Mesothelial cell of epicardium (in vitro differentiated cells): ENCODE measurements around the gene USP5. TPM values are rescaled to one million over a fixed set of nuclear protein-coding genes. Genes with fewer than 3 reads are reported as not detected.

Experiments used
- DNase-seq, 2 experiments: peaks; one replicate each; pipeline ENCODE4 v3.0.0; 2021; ENCODE audit warnings: low spot score in 2 of 2; ENCODE audit not compliant: unreplicated experiment in 2 of 2
- H3K27ac Mint-ChIP-seq: 2 replicates; pipeline ENCODE4 v1.8.0; 2021; ENCODE audit warnings: mixed read lengths
- H3K27me3 Mint-ChIP-seq: 2 replicates; pipeline ENCODE4 v1.8.0; 2021; ENCODE audit warnings: low read depth, mixed read lengths
- H3K36me3 Mint-ChIP-seq: 2 replicates; pipeline ENCODE4 v1.8.0; 2021; ENCODE audit warnings: mixed read lengths
- H3K4me1 Mint-ChIP-seq: 2 replicates; pipeline ENCODE4 v1.8.0; 2021; ENCODE audit warnings: mixed read lengths
- H3K4me3 Mint-ChIP-seq: 2 replicates; pipeline ENCODE4 v1.8.0; 2021; ENCODE audit warnings: mild to moderate bottlenecking, moderate library complexity, mixed read lengths
- H3K9me3 Mint-ChIP-seq: 2 replicates; pipeline ENCODE4 v1.8.0; 2021; ENCODE audit warnings: mixed read lengths
- CTCF ChIP-seq: fragments of 200-600 bp; sonication (generic); IDR thresholded peaks from one replicate; pipeline ENCODE4 v1.5.0; 2021; ENCODE audit warnings: antibody characterized with exemption; ENCODE audit not compliant: unreplicated experiment
- total RNA-seq: library from RNA; stranded (reverse); gene quantifications from 3 replicates; pipeline ENCODE4 v1.2.1, GENCODE V29; 2021

USP5 gene
- total RNA-seq, 1 donor from 2014 or later: 119 TPM

DNA sequence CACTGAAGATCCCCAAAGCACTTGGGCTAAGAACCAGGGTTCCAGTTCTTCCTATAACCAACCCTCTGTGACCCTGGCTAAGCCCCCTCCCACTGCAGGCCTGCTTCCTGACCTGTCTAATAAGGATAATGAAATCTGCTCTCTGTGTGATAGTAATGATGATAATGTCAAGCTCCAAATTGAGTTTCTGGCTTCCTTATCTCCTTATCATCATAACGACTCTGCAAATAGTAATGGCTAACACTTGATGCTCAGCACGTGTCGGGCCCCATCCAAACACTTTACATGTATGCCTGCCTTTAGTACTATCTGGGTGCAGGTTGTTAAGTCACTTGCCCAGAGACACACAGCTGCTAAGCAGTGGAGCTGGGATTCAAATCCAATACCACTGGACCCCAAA lies 35.4 kb upstream of the USP5 start:
- H3K36me3 Mint-ChIP-seq: no peaks in the 10 kb centered on the region
- no peak overlapping the region for H3K27ac Mint-ChIP-seq
- no peak overlapping the region for H3K4me3 Mint-ChIP-seq
- H3K9me3 Mint-ChIP-seq: no peaks in the 10 kb centered on the region
- no peak for DNase-seq
- peaks cover 28% of the 10 kb centered on the region for H3K4me1 Mint-ChIP-seq
- TF ChIP-seq CTCF: no peak
- H3K27me3 Mint-ChIP-seq: peaks cover 6% of the 10 kb centered on the region

DNA sequence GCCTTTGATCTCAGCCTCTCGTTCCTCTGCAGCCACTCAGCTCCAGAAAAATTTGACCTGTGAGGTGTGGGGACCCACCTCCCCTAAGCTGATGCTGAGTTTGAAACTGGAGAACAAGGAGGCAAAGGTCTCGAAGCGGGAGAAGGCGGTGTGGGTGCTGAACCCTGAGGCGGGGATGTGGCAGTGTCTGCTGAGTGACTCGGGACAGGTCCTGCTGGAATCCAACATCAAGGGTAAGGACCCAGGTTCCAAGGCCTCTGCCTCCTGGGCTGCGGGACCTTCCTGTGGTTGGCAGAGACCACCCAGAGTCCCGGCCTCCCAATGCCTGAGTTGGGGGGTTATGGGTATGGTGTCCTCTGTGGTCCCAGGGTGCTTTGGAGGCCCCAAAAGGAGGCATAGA lies 34.9 kb upstream of the USP5 start:
- Mint-ChIP-seq H3K4me3 (no peak overlapping the region), H3K27ac (no peak overlapping the region), H3K9me3 (no peaks in the 10 kb centered on the region), H3K36me3 (no peaks in the 10 kb centered on the region), H3K27me3 (peaks cover 6% of the 10 kb centered on the region), H3K4me1 (peaks cover 31% of the 10 kb centered on the region)
- DNase-seq: no peak
- TF ChIP-seq CTCF: no peak

DNA sequence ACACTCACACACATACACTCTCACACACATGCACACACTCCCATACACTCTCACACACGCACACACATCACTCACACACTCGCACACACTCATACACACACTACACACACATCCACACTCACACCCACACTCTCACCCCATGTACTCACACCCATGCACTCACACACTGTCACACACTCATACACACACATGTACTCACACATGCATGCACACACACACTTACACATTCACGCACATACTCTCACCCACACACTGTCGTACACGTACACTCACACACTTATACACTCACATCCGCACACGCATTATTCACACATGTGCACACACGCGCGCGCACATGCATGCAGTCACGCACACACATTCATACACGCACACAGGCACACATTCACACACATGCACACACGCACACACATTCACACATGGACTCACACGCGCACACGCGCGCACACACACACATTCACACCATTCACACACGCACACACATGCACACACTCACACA lies 34.2 kb upstream of the USP5 start:
- H3K4me3 Mint-ChIP-seq: no peak overlapping the region

GRCh38 chr12:6818222-6818621 lies 33.7 kb upstream of the USP5 start:
- no peaks in the 10 kb centered on the region for H3K36me3 Mint-ChIP-seq
- peaks cover 42% of the 10 kb centered on the region for H3K4me1 Mint-ChIP-seq
- DNase-seq: no peak
- H3K27ac Mint-ChIP-seq: peak overlapping the region; percentile 65
- no peak for TF ChIP-seq CTCF
- H3K4me3 Mint-ChIP-seq: no peak overlapping the region
- peaks cover 8% of the 10 kb centered on the region for H3K27me3 Mint-ChIP-seq
- no peaks in the 10 kb centered on the region for H3K9me3 Mint-ChIP-seq

More for the DNA sequence above, 34.2 kb upstream of the USP5 start:
- TF ChIP-seq CTCF: no peak
- no peak for DNase-seq
- Mint-ChIP-seq H3K4me1 (peaks cover 37% of the 10 kb centered on the region), H3K9me3 (no peaks in the 10 kb centered on the region), H3K27me3 (peaks cover 7% of the 10 kb centered on the region), H3K27ac (no peak overlapping the region), H3K36me3 (no peaks in the 10 kb centered on the region)

- no peak overlapping the region for H3K4me3 Mint-ChIP-seq
- DNase-seq: no peak
Measured at GRCh38 chr12:6818645-6819044, 33.3 kb upstream of the USP5 start.

More at GRCh38 chr12:6818645-6819044, 33.3 kb upstream of the USP5 start:
- TF ChIP-seq CTCF: no peak
- peaks cover 8% of the 10 kb centered on the region for H3K27me3 Mint-ChIP-seq
- no peaks in the 10 kb centered on the region for H3K9me3 Mint-ChIP-seq
- H3K27ac Mint-ChIP-seq: peak overlapping the region; percentile 65
- H3K4me1 Mint-ChIP-seq: peaks cover 45% of the 10 kb centered on the region
- H3K36me3 Mint-ChIP-seq: no peaks in the 10 kb centered on the region
